ENCODE results near the gene CASQ1.

DNA sequence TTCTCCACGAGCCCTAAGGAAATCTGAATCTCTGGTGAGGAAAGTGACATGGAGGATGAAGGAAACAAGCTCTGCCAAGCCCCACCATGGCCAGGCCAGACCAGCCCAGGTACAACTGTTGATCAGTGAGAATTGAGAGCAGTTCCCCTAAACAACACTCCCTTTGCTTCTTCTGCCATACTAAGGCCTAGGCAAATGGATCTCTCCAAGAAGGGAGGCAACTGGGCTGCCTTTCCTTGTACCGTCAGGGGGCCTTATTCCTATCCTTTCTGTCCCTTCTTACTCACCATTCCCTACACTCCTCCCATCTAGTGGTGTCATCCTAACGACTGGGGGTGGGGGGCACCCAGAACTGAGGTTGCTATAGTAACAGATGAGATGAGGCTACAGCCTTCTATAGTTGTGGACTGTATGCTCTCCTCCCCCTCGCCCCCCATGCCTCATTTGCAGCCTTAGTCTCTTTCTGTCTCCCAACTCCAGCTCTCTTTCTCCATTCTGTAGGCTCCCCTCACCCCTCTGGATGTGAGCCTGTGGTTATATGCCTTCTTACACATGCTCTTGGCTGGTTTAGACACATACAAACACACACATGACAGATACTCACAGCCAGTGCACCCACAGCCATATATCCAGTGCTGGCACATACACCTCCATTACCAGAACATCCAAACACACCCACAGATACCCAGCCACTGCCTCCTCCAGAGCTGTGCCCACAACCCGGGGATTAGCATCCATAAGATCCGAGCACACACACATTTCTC, 18.4 kb downstream of the CASQ1 start:
- TF ChIP-seq, protein P1, sequence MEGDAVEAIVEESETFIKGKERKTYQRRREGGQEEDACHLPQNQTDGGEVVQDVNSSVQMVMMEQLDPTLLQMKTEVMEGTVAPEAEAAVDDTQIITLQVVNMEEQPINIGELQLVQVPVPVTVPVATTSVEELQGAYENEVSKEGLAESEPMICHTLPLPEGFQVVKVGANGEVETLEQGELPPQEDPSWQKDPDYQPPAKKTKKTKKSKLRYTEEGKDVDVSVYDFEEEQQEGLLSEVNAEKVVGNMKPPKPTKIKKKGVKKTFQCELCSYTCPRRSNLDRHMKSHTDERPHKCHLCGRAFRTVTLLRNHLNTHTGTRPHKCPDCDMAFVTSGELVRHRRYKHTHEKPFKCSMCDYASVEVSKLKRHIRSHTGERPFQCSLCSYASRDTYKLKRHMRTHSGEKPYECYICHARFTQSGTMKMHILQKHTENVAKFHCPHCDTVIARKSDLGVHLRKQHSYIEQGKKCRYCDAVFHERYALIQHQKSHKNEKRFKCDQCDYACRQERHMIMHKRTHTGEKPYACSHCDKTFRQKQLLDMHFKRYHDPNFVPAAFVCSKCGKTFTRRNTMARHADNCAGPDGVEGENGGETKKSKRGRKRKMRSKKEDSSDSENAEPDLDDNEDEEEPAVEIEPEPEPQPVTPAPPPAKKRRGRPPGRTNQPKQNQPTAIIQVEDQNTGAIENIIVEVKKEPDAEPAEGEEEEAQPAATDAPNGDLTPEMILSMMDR (IDR thresholded peaks at IDR 0.05; ENCODE audit: insufficient read depth, low read depth, low read length): no peak
- no peak for TF ChIP-seq EZH2 (IDR thresholded peaks at IDR 0.05; ENCODE audit: insufficient read depth, low read length)

Measured in astrocyte (in vitro differentiated cells and primary cell).